Fibroblast of pulmonary artery (primary cell): ENCODE data around the gene GDPD4.

Source experiments
- DNase-seq: peaks from one replicate; pipeline ENCODE4 v3.0.0-alpha.2; 2010; ENCODE audit warnings: low read depth
- H3K4me3 ChIP-seq: replicated peaks from 2 replicates; pipeline ENCODE4 v1.5.1; 2011; ENCODE audit warnings: low read depth, mild to moderate bottlenecking, control low read depth, low read length, moderate library complexity
- TF ChIP-seq, protein P1 (sequence below): IDR thresholded peaks from 2 replicates; pipeline ENCODE4 v1.5.1; 2011; ENCODE audit warnings: mild to moderate bottlenecking, control low read depth, low read length, inconsistent platforms; ENCODE audit errors: missing control alignments

Gene GDPD4

GRCh38 chr11:77175021-77175842 is 126.3 kb downstream of the GDPD4 start:
- TF ChIP-seq, protein P1, sequence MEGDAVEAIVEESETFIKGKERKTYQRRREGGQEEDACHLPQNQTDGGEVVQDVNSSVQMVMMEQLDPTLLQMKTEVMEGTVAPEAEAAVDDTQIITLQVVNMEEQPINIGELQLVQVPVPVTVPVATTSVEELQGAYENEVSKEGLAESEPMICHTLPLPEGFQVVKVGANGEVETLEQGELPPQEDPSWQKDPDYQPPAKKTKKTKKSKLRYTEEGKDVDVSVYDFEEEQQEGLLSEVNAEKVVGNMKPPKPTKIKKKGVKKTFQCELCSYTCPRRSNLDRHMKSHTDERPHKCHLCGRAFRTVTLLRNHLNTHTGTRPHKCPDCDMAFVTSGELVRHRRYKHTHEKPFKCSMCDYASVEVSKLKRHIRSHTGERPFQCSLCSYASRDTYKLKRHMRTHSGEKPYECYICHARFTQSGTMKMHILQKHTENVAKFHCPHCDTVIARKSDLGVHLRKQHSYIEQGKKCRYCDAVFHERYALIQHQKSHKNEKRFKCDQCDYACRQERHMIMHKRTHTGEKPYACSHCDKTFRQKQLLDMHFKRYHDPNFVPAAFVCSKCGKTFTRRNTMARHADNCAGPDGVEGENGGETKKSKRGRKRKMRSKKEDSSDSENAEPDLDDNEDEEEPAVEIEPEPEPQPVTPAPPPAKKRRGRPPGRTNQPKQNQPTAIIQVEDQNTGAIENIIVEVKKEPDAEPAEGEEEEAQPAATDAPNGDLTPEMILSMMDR = no peak
- no peak overlapping the region for H3K4me3 ChIP-seq
- no peak for DNase-seq

- H3K4me3 ChIP-seq = no peak overlapping the region
- TF ChIP-seq, protein P1 = no peak
- DNase-seq = no peak
These were observed 126.9 kb downstream of the GDPD4 start for GRCh38 chr11:77174559-77174958.

- TF ChIP-seq, protein P1 = no peak
- no peak for DNase-seq
- H3K4me3 ChIP-seq = no peak overlapping the region
These were observed 128.0 kb downstream of the GDPD4 start for GRCh38 chr11:77173494-77173893.

DNA sequence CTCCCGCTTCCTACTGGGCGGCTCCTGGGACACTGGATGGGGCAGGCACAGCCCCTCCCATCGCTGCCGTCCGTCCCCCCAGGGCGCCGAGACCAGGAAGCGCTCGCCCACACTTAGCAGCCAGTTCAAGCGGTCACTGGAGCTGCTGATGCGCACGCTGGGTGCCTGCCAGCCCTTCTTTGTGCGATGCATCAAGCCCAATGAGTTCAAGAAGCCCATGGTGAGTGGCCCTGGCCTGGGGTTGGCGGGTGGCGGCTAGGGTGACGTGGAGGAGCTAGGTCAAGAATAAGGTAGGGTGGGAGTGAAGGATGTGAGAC is 128.9 kb downstream of the GDPD4 start:
- no peak overlapping the region for H3K4me3 ChIP-seq
- DNase-seq = no peak
- TF ChIP-seq, protein P1 = no peak

DNA sequence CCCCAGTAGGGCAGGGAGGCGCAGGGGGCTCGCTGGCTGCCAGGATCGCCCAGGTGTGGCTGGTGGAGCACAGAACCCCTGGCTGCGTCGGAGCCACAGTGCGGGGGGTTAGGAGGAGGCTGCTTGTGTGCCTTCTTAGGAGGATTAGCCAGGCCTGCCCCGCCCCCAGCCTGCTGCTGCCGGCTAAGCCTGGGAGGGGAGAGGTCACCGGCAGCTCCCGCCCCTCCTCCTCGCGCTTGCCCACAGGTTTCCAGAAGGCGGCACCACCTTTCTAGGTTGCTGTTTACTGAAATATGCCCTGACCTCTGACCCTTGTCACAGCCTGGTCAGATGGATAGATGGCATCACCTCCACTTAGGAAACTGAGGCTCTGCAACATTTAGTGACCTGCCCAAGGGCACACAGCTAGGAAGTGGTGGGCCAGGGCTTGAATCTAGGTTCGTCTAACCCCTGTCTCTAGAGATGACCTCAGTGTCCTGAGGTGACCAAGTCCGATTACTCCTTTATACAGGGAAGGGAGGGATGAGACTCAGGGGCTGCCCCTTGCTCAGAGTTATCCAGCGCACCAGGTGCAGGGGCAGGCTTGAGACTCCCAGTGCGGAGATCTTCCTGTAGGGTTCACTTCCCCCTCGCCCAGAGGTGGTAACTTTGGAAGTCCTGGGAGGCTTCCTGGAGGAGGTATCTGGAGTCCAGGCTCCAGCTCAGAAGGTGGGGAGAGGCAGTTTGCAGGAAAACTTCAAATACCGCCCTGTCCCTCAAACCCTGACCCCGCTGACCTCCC is 129.4 kb downstream of the GDPD4 start:
- TF ChIP-seq, protein P1 = no peak
- H3K4me3 ChIP-seq = no peak overlapping the region
- no peak for DNase-seq

GRCh38 chr11:77171254-77171653 is 130.2 kb downstream of the GDPD4 start:
- TF ChIP-seq, protein P1 = no peak
- H3K4me3 ChIP-seq = no peak overlapping the region
- no peak for DNase-seq

DNA sequence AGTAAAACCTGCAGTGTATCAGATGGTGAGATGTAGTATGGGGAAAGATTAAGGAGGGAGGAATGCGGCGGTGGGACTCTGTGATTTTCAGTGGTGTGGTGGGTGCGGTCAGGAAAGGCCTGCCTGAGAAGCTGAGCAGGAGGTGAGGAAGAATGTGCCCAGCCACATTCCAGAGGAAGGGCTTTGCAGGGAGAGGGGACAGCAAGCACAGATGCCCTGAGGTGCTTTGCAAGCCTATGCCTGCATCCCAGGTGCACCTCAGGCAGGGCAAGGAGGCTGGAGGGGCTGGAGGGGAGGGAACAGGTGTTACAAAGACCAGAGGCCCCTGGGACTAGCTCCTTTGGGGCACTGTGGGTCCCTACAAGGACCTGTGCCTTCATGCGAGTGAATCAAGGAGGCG is 131.4 kb downstream of the GDPD4 start:
- DNase-seq = no peak
- TF ChIP-seq, protein P1 = no peak
- no peak overlapping the region for H3K4me3 ChIP-seq
